GM18508 (cell line): Measurements from ENCODE around the gene LCAT.
"Not testable (repeated sequence)": the region's sequence is repeated elsewhere in the genome, so short reads cannot be mapped to it uniquely, and the experiment has no call there.

Experiments
- ATAC-seq: cut with Tn5 transposase; IDR thresholded peaks from one replicate; pipeline ENCODE4 v1.9.1; 2021; ENCODE audit warnings: moderate number of reproducible peaks; ENCODE audit not compliant: insufficient read depth, unreplicated experiment

Gene LCAT

GRCh38 chr16:67943619-67944504 is at the start of gene LCAT:
LCAT (minus strand) TSS chr16:67944120; CDS start chr16:67944101, 19 bp downstream.
- no peak for ATAC-seq

GRCh38 chr16:67993207-67994039 is 49.5 kb upstream of the LCAT start:
- ATAC-seq, result no peak

DNA sequence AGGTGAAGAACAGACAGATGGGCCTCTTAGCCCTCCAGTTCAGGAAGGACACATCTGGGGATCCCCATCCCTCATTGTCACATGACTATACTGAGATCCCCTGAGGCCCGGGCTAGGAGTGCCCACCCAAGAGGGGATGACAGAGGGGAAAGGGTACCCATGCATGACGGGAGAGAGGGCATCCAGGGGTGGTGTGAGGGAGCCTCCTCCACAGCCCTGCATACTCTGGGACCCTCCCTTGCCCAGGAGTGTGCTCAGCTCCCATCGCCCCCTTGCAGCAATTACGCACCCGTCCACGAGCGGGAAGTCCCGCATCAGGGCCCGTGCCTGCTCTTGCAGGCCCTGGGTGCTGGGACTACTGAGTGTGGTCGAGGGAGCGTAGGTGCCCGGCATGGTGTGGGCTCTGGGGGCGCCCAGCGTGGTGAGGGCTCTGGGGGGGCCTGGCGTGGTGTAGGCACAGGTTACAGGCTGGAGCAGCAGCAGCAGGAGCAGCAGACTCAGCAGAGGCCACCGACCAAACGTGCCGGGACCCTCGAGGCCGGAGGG is 48.8 kb upstream of the LCAT start:
- no peak for ATAC-seq

- ATAC-seq, result no peak
Measured at GRCh38 chr16:67990018-67990386, 46.1 kb upstream of the LCAT start.

DNA sequence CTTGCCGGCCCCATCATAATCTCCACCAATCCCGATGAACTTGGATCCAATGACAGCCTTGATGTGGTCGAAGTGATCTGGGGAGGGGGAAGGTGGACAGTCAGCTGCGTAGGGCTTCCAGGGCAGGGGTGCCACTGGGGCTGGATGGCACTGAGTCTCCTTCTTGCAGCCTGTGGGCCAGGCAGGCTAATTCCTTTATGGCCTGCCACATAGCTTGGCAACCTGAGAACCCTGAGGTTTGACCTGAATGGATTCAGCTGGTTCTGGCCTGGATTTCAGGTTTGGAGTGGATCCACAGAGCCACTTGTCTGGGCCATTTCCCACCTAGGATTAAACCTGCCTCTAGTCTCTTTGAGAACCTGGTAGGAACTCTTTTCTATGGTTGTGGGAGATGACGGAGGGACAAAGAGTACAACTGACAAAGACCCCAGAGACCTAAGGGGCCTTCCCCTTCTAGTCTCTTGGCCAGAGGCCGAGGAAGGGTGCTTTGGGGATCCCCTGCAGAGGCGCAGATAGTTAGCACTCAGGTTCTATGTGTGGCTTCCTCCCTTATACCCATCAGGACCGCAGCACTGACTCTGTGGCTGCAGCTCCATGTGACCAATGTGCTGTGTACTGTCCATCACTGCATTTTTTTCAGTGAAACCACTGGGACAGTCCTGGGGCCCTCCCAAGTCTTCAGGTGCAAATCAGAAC is 45.5 kb upstream of the LCAT start:
- ATAC-seq, result no peak

DNA sequence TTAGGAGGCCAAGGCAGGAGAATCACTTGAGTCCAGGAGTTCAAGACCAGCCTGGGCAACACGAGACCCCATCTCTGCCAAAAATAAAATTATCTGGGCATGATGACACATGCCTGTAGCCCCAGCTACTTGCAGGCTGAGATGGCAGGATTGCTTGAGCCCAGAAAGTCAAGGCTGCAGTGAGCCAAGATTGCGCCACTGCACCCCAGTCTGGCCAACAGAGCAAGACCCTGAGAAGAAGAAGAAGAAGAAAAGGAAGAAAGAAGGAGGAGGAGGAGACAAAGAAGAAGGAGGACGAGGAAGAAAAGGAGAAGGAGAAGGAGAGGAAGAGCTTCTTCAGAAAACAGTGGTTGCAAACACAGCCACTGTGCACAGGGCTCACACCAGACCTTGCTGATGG is 44.8 kb upstream of the LCAT start:
- no peak for ATAC-seq

DNA sequence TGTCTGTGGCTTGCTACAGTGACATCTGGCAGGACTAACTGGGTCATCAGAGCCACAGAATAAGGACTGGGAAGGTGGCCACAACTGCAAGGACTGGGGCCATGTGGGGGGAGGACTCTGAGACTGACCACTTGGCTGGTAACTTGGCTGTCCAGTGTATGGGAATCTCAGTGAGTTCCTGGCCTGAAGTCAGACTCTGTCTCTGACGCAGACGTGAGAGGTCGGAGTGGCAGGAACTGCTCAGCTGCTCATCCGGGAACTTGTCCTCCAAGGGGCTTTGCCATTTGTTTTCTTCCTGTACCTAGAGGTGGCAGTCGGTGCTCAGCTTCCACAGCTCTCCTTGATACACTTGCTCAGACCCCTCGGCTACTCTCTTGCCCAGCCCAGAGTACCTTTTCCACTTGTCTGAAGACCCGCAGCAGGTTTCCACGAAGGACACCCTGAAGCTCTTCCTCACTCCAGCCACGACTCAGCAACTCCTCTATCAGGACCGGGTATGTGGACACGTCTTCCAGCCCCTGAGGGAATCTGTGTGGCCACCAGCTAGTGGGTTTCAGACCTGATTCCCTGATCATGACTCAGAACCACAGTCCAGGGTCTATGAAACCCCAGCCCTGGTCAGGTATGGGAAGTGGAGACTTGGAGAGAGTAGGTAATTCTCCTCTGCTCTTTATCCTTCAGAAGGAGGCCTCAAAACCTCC is 43.7 kb upstream of the LCAT start:
- ATAC-seq, result no peak

DNA sequence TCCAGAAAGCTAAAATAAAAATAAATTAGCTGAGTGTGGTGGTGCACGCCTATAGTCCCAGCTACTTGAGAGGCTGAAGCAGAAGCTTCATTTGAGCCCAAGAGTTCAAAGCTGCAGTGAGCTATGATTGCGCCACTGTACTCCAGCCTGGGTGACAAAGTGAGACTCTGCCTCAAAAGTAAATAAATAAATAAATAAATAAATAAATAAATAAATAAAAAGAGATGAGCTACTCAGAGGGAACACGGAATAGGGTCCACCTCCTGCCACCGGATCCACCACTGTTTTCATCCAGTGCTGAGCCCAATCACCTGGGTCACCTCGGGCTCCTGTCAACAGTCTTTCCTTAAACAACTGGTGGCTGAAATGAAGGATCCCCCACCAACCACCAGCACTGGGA is 43.0 kb upstream of the LCAT start:
- ATAC-seq, result no peak

DNA sequence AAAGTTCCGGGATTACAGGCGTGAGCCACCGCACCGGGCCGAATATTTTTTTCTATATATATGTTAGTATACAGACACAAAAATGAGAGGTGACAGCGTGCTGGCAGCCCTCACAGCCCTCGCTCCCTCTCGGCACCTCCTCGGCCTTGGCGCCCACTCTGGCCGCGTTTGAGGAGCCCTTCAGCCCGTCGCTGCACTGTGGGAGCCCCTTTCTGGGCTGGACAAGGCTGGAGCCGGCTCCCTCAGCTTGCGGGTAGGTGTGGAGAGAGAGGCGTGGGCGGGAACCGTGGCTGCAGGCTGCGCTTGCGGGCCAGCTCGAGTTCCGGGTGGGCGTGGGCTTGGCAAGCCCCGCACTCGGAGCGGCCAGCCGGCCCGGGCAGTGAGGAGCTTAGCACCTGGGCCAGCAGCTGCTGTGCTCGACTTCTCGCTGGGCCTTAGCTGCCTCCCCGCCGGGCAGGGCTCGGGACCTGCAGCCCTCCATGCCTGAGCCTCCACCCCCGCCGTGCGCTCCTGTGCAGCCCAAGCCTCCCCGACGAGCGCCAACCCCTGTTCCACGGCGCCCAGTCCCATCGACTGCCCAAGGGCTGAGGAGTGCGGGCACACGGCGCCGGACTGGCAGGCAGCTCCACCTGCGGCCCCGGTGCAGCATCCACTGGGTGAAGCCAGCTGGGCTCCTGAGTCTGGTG is 38.2 kb upstream of the LCAT start:
- no peak for ATAC-seq

GRCh38 chr16:67979955-67980678 is 36.2 kb upstream of the LCAT start, which contains the start of gene DPEP3:
DPEP3 (minus strand) TSS chr16:67980499; CDS start chr16:67980380, 119 bp downstream.
- no peak for ATAC-seq

DNA sequence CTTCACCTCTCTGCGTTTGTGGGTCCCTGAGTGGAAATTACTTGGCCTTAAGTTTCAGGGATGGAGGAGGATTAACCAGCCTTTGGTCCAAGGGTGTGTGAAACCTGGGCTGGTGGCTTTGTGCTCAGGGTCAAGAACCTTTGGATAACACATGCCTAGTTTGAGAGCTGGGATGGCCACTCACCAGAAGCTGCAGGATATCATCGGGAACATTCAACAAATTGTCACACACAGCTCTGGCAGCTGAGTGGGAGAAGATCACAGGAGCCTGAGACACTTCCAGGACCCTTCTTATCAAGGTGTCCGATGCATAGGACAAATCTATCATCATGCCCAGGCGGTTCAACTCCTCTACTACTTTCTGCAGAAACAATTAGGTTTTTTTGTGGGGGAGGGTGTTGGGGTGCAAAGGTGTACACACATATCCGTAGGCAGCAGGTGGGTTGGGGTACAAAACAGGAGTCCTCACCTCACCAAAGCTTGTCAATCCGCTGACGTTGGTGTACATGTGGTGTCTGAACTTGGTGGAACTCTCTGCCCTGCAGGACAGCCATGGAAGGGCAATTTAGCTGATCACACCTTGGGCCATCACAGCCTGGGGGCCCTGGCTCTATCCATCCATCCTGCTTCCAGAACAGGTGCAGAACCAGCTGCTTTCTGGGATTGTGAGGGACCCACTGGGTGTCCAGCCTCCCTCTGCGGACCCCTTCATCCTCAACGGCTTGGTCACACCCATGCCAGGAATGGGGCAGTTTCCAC is 33.7 kb upstream of the LCAT start:
- ATAC-seq, result no peak

- ATAC-seq, result no peak
Measured at GRCh38 chr16:67977005-67977404, 33.1 kb upstream of the LCAT start.

DNA sequence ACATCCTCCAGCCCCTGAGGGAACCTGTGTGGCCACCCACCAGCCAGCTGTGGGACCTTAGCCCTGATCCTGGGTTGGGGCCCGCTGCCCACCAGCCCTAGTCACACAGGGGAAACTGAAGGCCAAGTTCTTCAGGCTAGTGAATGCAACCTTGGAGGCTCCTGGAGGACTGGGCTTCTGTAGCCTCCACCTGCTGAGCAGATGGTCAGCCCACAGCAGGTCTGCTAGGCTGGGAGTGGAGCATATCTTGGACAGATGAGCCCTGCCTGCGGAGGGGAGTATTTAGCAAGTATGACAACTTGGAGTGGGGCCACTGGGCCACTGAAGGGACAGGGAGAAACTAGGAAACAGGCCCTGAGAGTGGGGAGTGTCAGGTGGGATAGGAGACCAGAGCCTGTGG is 32.3 kb upstream of the LCAT start:
- ATAC-seq, result no peak

- ATAC-seq, result no peak
Measured at GRCh38 chr16:67975321-67976105, 31.6 kb upstream of the LCAT start.

DNA sequence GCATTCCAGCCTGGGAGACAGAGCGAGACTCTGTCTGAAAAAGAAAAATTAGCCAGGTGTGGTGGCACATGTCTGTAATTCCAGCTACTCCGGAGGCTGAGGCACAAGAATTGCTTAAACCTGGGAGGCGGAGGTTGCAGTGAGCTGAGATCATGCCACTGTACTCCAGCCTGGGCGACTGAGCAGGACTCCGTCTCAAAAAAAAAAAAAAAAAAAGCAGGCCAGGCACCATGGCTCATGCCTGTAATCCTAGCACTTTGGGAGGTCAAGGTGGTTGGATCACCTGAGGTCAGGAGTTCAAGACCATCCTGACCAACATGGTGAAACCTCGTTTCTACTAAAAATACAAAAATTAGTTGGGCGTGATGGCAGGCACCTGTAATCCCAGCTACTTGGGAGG is 28.4 kb upstream of the LCAT start:
- not testable (repeated sequence) for ATAC-seq

DNA sequence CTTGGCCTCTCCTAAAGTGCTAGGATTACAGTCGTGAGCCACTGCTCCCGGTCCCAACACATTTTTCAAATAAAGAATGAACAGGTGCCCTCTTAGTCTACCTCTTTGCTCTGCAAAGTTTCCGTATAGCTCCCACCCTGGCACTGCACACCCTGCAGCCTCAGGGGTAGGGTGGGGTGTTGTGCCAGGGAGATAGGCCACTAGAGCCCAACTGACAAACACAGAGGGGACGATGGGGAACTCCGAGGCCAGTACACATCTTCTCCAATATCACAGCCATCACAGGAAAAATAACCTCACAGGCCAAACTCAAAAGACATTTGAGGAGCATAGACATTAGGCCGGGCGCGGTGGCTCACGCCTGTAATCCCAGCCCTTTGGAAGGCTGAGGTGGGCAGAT is 27.2 kb upstream of the LCAT start:
- no peak for ATAC-seq
